GM18909 (cell line): ENCODE data around the gene FAXC.

ENCODE experiments used
- ATAC-seq: cut with Tn5 transposase; IDR thresholded peaks from one replicate; pipeline ENCODE4 v1.9.1; 2021; ENCODE audit warnings: mild to moderate bottlenecking; ENCODE audit not compliant: unreplicated experiment, poor library complexity

Gene FAXC

DNA sequence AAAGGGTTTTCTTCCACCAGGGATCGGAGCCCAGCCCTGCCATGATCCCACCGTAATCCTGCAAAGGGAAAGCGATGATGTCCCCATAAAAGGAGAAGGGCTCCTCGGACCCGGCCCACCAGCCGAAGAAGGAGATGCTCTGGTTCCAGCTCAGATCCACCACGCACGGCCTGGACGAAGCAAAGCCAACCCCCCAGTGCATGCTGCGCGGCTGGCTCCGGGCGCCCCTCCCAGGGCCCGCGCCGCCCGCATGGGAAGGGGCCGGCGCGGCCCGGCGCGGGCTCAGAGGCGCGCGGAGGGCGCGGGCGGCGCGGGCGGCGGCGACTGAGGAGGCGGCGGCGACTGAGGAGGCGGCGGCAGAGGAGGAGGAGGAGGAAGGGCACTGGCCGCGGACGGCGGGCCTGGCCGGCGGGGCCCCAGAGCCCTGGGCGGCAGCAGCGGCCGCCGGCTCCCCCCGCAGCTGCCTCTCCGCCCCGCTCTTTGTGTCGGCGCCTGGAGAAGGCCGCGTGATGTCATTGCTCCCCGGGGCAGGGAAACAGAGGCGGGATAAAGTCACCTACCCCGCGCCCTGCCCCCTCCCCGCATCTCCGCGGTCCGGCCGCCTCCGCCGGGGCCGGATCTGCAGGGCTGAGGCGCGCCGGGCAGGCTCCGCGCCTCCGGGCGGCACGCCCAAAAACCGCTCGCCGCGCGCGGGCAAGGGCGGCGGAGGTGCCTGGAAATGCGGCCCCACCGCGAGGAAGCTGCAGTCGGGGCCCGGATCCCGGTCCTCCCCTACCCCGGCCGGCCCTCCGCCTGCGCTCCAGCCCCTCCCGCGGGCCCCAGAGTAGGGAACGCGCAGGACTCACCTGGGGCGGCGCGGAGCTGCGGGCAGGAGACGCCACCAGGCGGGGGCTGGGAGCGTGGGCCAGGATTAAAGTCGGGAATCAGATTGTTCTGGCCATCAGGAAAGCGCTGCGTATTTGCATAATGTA lies at the start of gene FAXC:
Gene FAXC, minus strand, starts transcription at position 504 of the 971 bp plus-strand sequence. Its CDS starts 302 bp downstream, at position 202.
- ATAC-seq: peak; percentile 61

DNA sequence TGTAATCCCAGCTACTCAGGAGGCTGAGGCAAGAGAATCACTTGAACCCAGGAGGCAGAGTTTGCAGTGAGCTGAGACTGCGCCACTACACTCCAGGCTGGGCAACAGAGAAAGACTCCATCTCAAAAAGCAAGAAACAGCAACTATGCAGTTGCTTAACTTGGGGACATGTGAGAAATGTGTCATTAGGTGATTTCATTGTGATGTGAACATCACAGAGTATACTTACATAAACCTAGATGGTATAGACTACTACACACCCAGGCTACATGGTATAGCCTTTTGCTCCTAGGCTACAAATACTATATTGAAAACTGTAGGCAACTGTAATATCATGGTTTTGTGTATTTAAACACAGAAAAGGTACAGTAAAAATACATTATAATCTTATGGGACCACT lies 47.8 kb upstream of the FAXC start:
- ATAC-seq: no peak

DNA sequence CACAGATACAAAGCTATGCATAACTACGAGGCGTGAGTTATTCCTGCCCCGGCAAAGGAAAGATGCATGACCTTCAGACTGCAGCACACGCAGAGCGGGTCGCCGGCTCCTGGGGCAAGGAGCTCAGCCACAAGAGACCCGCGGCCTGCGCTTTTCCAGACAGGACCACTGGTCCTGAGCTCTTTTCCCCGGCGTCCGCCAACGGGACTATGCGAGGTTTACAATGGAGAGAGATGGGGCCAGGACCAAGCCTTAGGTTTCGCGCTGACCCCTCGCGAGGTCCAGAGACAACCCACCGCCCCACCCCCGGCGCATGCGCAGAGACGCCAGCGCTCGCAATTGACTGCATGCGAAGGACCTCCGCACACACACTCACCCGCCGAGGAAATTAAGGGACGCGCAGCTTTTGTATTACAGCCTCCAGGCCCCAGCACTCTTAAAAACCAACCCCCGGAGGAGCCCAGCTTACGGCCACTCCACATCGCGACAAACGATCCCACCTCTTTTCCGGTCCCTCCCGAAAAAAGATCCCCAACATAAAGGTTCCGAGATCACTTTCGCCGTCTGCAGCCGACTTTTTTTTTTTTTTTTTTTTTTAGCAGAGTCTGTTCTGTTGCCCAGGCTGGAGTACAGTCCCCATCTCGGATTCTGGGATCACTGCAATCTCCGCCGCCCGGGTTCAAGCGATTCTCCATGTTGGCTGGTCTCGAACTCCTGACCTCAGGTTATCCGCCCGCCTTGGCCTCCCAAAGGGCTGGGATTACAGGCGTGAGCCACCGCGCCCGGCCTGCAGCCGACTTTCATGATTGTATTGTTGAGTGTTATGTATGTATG lies 44.4 kb upstream of the FAXC start, which contains the start of gene COQ3:
Gene COQ3, minus strand, starts transcription at position 498 of the 834 bp plus-strand sequence. Its CDS starts 16 bp downstream, at position 482.
- peak; percentile 88 for ATAC-seq

DNA sequence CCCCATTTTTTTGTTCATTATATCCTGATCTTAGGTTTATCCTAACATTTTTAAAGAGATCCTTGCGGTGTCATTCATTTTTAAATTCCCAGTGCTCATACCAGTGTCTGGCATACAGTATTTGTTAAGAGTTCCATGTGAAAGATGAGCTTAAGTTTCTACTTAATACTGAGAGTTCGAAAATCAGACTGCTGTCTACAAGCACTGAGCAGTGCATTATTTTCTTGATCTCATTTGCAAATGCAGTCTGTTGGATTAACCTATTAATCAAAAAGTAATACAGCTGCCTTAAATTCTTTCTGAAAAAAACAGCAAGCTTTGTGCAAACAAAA lies 43.9 kb upstream of the FAXC start:
- ATAC-seq: peak; percentile 28

DNA sequence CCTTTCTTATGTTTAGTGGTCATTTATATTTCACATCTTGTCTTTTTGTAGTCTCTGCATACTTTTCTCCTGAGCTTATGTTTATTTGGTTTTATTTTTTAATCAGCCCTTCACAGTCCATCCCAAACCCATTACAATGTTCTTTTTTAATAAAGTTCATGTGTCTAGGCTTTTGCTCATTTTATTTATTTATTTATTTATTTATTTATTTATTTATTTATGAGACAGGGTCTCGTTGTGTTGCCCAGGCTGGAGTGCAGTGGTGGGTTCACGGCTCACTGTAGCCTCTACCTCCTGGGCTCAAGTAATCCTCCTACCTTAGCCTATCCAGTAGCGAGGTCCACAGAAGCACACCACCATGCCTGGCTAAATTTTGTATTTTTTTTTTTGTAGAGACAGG lies 41.4 kb upstream of the FAXC start:
- ATAC-seq: no peak

DNA sequence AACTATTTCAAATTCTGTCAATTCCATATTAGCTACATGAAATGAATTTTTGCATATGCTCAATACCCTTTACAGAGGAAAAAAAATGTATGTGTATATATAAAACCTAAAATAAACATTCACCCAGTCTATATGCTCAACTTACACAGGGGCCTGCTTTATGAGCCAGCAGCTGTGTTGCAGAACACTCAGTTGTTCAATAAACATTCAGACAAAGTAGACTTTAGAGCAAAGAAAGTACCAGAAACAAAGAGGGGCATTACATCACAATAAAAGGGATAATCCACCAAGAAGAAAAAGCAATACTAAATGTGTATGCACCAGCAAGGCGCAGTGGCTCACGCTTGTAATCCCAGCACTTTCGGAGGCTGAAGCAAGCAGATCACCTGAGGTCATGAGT lies 35.0 kb upstream of the FAXC start:
- no peak for ATAC-seq

DNA sequence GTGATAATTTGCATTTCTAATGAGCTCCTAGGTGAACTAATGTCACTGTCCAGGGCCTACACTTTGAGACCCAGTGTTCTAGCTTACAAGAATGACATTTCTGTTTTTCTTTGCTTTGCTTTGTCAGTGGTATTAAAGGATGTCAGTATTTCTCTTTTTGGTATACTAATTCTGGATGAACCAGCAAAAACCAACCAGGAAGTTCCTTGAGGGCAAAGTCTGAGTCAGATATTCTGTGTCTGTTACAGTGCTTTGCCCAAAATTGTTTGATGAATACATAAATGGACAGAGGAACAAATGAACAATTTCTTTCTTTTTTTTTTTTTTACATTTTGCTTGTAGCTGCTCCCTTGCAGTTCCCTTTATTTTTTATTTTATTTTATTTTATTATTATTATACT lies 29.2 kb upstream of the FAXC start:
- no peak for ATAC-seq

DNA sequence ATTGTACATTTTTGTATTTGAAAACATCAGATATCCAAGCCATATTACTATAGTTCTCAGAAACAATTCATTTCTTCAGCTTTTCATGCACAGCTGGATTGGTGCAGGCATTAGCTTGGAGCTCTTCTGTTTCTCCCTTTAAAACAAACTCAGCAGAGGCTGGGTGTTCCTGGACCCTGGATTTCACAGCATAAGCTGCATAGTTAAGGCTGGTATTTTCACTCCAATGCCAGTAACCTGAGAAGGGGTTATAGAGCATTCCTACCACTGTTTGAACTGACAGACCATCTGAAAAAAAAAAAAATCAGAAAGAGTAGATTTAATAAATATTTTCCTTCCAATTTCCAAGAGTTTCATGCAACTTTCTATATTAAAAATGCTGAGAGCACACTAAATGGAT lies 20.1 kb upstream of the FAXC start:
- ATAC-seq: no peak

DNA sequence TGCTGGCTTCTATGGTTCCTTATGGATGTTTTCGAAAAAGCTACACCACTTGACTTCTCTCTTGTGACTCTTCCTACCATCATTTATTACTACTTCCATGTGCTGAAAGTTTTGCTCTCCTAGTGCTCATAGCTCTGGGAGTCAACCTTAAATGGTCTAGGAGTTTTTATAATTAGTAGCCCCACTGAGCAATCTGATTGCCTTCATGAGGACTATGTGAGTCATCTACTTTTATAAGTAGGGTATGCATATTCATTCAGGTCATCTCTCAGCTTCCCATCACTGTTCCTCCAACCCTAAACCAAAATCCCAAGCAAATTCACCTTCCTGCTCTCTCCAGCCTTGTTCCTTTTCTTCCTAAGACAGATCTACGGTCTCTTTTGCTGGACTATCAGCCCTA lies 17.4 kb upstream of the FAXC start:
- ATAC-seq: no peak

DNA sequence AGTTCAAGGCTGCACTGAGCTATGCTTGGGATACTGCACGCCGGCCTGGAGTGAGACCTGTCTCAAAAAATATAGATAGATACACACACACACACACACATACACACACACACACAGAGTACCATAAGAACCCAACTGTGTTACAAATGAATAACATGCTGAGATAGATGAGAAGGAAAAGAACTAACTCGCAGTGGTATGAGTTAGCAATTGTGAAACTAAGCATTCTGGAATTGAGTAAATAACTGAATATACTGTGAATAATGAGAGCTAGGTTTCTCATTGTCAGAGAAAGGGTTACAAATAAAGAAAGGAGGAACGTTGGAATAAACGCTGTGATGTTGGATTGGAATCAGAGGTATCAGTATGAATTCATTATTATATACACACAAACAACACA lies 14.6 kb upstream of the FAXC start:
- peak; percentile 90 for ATAC-seq

DNA sequence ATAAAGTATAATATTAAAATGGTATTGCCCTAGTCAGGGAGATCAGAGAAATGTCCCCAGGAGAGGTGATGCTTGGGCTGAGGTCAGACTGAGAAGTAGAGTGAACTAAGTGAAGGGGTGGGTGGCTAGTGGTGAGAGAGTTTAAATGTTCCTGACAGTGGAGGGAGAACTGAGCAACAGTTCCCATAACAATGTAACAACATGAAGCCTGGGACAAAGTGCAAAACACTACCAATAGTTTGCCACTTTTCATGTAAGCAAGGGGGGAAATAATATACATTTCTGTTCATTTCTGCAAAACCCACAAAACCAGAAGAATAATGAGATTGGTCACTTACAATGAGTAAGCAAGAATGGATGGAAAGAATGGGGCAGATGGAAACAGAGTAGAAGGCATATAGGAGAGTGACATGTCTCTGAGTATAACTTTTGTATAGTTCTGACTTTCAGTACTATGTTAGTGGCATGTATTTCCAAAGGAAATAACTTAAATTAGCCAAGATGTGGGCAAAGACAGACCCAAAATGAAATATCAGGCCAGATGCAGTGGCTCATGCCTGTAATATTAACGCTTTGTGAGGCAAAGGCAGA lies 13.3 kb upstream of the FAXC start:
- no peak for ATAC-seq

DNA sequence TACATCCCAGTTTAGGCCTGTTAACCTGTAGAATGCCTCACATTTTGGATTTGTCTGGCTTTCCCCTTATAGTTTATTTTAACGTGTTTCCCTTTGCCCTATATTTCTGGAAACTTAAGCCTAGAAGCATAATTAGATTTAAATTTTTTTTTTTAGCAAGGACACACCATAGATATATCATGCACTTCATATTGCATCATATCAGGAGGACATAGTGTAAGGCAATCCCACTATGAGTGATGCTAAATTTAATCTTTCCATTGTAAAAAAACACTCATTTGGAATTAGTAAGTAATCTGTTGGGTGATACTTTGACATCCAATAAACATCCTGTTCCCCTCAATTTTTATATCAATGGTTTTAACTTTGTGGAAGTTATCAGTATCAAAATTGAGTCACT lies 10.3 kb upstream of the FAXC start:
- no peak for ATAC-seq

DNA sequence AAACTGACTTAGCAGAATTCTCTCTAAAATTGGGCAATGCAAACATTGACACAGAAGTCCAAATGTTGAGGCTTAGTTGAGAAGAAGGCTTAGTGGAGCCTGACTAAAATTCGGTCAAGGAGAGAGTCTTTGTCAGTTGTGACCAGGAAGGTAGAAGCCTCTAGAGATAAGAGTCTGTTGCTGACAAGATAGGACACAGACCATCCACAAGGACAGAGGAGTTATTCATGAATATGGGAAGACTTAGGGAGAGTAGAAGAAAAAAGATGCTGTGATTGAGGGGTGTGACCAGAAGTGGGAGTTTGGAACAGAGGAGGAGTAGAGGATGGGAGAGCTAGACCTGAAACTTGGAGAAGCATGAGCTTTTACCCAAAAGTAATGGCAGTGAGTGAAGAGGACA lies 7.2 kb upstream of the FAXC start:
- no peak for ATAC-seq

DNA sequence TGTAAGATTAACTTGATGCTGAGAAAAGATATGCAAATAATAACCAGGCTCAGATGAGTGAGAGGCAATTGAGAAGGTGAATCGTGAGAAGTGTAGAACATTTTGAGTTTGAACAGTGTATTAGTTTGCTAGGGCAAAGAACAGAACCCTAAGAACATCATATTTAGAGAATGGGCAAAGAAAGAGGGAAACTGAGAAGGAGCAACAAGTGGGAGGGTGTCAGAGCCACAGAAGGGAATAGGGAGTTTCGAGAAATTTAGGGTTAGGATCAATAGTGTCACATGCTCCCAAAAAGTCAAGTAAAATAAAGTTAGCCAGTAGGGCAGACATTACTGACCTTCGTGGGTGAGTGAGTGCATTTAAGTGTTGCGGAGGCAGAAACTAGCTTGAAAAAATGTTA lies 5.5 kb upstream of the FAXC start:
- ATAC-seq: no peak

DNA sequence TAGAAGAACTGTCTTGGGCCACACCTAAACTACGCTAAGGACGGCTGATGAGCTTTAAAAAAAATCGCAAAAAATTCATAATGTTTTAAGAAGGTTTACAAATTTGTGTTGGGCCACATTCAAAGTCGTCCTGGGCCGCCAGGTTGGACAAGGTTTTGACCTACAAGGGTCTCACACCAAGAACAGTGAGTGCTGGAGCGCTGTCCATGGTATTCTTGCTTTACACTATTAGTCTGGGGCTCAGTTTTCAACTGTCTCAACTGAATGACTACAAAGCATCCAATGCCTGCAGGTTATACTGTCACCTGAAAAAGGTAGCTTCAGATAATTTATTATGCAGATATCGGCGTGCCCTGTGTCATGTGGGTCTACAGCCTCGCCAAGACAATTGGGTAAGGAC lies 3.7 kb upstream of the FAXC start:
- ATAC-seq: no peak

DNA sequence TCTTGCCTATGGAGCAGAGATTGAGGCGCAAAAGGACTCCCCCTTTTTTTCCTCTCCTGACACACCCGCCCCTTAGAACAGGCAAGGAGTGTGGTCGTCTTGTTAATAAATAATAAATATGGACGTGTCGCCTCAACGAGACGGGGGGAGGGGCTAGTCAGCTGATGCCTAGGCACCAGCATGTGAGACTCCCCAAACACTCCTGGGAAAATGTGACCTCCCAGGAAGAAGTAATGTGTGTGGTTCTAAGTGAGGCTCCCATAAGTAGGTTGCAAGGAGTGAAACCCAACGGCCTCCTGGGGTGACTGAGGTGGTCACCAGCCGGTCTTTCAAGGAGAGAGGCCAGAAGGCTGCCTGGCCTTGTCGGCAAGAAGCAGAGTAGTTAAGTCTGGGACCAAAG lies 1.1 kb upstream of the FAXC start:
- no peak for ATAC-seq

DNA sequence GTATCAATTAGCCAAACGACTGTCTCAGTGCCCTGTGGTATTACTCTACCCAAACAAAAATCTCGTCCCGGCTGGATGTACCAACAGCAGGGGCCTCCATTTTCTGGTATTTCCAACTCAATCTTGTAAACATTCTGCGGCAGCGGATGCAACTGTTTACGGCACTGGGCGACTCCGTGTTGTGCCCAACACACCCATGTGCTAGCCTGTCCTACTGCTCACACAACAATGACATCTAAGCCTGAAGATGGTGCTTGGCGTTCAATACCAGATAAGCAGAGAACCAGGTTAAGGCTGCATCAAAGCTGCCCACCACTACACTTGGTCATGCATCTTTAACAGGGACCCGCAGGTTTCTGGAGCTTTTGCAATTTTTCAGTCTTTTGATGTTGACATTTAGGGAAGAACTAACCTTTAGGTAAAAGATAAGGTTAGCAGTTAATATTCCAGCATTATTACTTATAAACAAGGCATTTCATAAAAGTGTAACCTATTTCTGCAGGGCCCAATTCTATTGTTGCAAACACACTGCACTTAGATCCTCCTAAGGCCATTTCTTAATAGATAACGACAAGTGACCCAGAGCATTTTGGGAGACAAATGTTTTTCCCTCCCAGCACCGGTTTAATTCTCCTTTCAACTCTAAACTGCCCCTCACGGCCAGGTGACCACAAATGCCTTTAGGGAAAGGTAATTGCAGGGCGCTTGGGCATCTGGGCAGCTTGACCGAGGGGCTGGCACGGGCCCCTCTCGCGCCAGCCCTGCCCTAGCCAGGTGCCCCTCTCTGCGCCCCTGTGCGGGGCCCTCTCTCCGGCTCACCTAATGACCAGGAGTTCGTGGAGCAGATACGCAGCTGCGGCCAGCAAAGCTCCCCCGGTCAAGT lies 945 bp downstream of the FAXC start:
- ATAC-seq: no peak

DNA sequence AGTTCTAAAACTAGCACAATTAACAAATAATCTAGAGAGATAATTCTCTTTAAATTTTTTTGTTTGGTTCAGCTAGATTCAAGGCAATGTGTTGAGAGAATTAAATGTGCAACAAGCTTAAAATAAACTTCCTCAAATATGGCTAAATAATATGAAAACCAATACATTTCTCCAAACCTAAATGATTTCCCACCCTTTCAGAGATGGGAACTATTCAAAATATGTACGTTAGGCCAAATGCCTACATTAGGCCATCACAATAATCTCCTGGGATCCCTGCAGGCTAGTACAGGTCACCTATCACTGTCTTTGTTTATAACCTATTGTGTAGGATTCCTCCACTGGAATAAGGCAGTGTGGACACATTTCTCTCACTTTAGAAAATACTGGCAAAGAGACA lies 1.7 kb downstream of the FAXC start:
- ATAC-seq: no peak

DNA sequence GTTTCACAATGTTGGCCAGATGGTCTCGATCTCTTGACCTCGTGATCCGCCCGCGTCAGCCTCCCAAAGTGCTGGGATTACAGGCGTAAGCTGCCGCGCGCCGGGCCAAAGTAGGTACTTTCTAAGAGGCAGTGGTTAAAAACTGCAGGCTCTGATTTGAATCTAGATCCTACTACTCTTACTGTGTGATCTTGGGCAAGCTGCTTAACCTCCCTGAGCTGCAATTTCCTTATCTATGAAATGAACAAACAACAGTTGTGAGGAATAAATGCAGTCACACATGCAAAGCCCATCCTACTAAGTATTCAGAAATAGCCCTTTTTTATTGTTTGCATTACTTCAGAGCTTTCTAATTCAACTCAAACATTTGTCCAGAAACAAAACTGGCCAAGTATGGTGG lies 2.9 kb downstream of the FAXC start:
- no peak for ATAC-seq

DNA sequence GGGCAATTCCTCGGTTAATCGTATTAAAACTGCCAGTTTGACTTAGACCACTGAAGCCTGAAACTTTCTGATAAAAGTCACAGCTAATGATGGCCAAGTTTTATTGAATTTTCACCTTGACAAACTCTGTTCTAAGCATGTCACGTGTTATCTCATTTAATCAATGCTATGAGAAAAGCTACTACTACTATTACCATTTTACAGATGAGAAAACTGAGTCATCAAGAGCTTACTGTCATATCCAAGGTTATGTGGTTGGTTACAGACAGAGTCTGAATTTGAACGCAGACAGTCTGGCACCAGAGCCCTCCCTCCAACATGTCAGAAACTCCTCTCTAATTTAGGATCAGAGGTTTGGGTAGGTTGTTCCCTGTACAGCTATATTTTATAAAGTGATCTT lies 4.3 kb downstream of the FAXC start:
- no peak for ATAC-seq
